IMR-90 (cell line): Measurements from ENCODE around the gene INSYN1.

Source experiments
- CTCF ChIP-seq: conservative IDR thresholded peaks from 2 replicates; pipeline ENCODE4 v1.5.1; 2012; ENCODE audit warnings: mild to moderate bottlenecking, low read depth, low read length, improper control_type of control experiment
- RAD21 ChIP-seq: IDR thresholded peaks from 2 replicates; pipeline ENCODE4 v1.6.1; 2012; ENCODE audit warnings: low read length, improper control_type of control experiment

- TF ChIP-seq CTCF (no peak), RAD21 (no peak)
These were observed 39.3 kb upstream of the INSYN1 start for GRCh38 chr15:73792415-73792814.
